ENCODE data around the gene CEL. TPM values are rescaled to one million over a fixed set of nuclear protein-coding genes. Genes with fewer than 3 reads are reported as not detected.

The CEL gene
- total and polyA plus RNA-seq, 2 donors (not counting 3 experiments of a cell fraction or from before 2014, with no cell fraction given), result 0.92 to 1.1 TPM

- CTCF ChIA-PET, result interaction anchor here (0.9 to 1.4 kb wide), 2 partner anchors 81 to 84 kb away, joined by 3 to 5 read pairs; no protein-coding TSS in a partner anchor
Observed at GRCh38 chr9:133063159-133063499, 1.3 kb downstream of the CEL start.

More at GRCh38 chr9:133063159-133063499, 1.3 kb downstream of the CEL start:
- DNase-seq (ENCODE audit: low read depth, low spot score) (no peak), FAIRE-seq (no peak)
- TF ChIP-seq MYC (IDR thresholded peaks at IDR 0.05; ENCODE audit: low read depth, low read length) (no peak), JUN (IDR thresholded peaks at IDR 0.05; ENCODE audit: borderline replicate concordance, insufficient read depth, insufficient read length, low read depth) (no peak), FOS (IDR thresholded peaks at IDR 0.05; ENCODE audit: borderline replicate concordance, insufficient read depth, low read length) (no peak), POLR2A (IDR thresholded peaks at IDR 0.05; ENCODE audit: low read depth, low read length) (no peak), CTCF (IDR thresholded peaks at IDR 0.05; ENCODE audit: extremely low read depth in 1 of 2, insufficient read depth in 1 of 2, low read depth in 1 of 2, low read length in 2 of 2) (no peak), POLR2AphosphoS5 (IDR thresholded peaks at IDR 0.05; ENCODE audit: insufficient read depth, low read depth, low read length) (no peak), MAX (IDR thresholded peaks at IDR 0.05; ENCODE audit: insufficient read depth, insufficient read length) (no peak), EZH2 (IDR thresholded peaks at IDR 0.05; ENCODE audit: borderline replicate concordance, low read depth, low read length, severe bottlenecking) (no peak), GATA2 (IDR thresholded peaks at IDR 0.05; ENCODE audit: insufficient read depth, insufficient read length, low read depth, low read length) (no peak)
- H2AFZ ChIP-seq (ENCODE audit: low read depth, low read length), result no peak overlapping the region
- no peak overlapping the region for H3K4me3 ChIP-seq (replicated peaks in 1 of 3; ENCODE audit: insufficient read depth in 1 of 3, low read depth in 1 of 3, low read length in 3 of 3)
- no peaks in the 10 kb centered on the region for H3K27me3 ChIP-seq (ENCODE audit: control insufficient read depth in 2 of 2, insufficient read depth in 2 of 2, low read length in 2 of 2)
- intact Hi-C loops (cut with micrococcal nuclease), result no loop called here
- dilution Hi-C loops (cut with MboI; ENCODE audit: extremely low pct_ligation_motif_present, low sequenced_read_pairs), result no loop called here
- no peak overlapping the region for H3K9ac ChIP-seq (replicated peaks; ENCODE audit: extremely low read depth, insufficient read depth, low read length)
- H4K20me1 ChIP-seq (replicated peaks; ENCODE audit: control insufficient read depth, extremely low read depth, insufficient read depth, low read length), result no peaks in the 10 kb centered on the region
- no peaks in the 10 kb centered on the region for H3K9me3 ChIP-seq (replicated peaks; ENCODE audit: control insufficient read depth, insufficient read depth, low read length)
- no peak overlapping the region for H3K4me2 ChIP-seq (ENCODE audit: insufficient read depth, low read length)
- H3K27ac ChIP-seq (ENCODE audit: insufficient read depth, low read depth, low read length), result no peak overlapping the region
- POLR2A ChIA-PET, result no interaction called here
- H3K9me1 ChIP-seq (replicated peaks; ENCODE audit: control insufficient read depth, extremely low read depth, insufficient read depth, low read length), result no peaks in the 10 kb centered on the region
- no TSS peak for BruUV-seq (replicated peaks)
- H3K4me1 ChIP-seq (ENCODE audit: control insufficient read depth, extremely low read depth, insufficient read depth, low read length), result peaks cover 3% of the 10 kb centered on the region
- H3K36me3 ChIP-seq (ENCODE audit: control insufficient read depth in 2 of 2, extremely low read depth in 1 of 2, insufficient read depth in 2 of 2, low read length in 2 of 2), result peaks cover 0 to 3% of the 10 kb centered on the region in 2 experiments
- H3K79me2 ChIP-seq (ENCODE audit: control insufficient read depth, insufficient read depth, low read length), result no peaks in the 10 kb centered on the region

All from endothelial cell of umbilical vein (primary cell).